ENCODE results near the gene SPAG17. TPM values are rescaled to one million over a fixed set of nuclear protein-coding genes. Genes with fewer than 3 reads are reported as not detected.

Gene SPAG17
- total RNA-seq, 1 experiment from 2014 or later: 0.36 TPM

- Histone ChIP-seq H3K4me1 (ENCODE audit: control insufficient read depth, insufficient read depth, low read length) (no peaks in the 10 kb centered on the region), H3K27ac (ENCODE audit: low read length) (no peak overlapping the region), H3K9me3 (ENCODE audit: control insufficient read depth, insufficient read depth, low read depth, low read length) (no peaks in the 10 kb centered on the region), H3K27me3 (ENCODE audit: control insufficient read depth, insufficient read depth, low read length) (no peaks in the 10 kb centered on the region), H3K4me3 (ENCODE audit: low read depth in 2 of 2, low read length in 2 of 2) (no peak overlapping the region), H3K36me3 (ENCODE audit: control insufficient read depth, insufficient read depth, low read length) (no peaks in the 10 kb centered on the region)
- no TSS peak for BruUV-seq (replicated peaks)
- intact Hi-C loops (cut with micrococcal nuclease; ENCODE audit: unreplicated experiment) (no loop called here), in situ Hi-C loops (cut with HindIII; ENCODE audit: low pct_unique_long_range_greater_than_20kb, low sequenced_read_pairs) (no loop called here)
- CTCF ChIA-PET: no interaction called here
- ATAC-seq: no peak
- POLR2A ChIA-PET: no interaction called here
- DNase-seq (ENCODE audit: low read depth, low spot score): no peak
- TF ChIP-seq TCF7L2 (IDR thresholded peaks at IDR 0.05; ENCODE audit: low read depth, low read length): no peak
- no peak for TF ChIP-seq REST (IDR thresholded peaks at IDR 0.05; ENCODE audit: insufficient read depth in 1 of 2, low read depth in 2 of 2, low read length in 1 of 2)
- TF ChIP-seq SIN3A (IDR thresholded peaks at IDR 0.05; ENCODE audit: borderline replicate concordance, insufficient read depth, low read depth, low read length): no peak
- no peak for TF ChIP-seq CTCF (IDR thresholded peaks at IDR 0.05)
- TF ChIP-seq POLR2AphosphoS5 (IDR thresholded peaks at IDR 0.05; ENCODE audit: low read depth, low read length): no peak
Observed at GRCh38 chr1:118093017-118093416, 92.0 kb downstream of the SPAG17 start.

- POLR2A ChIA-PET: no interaction called here
- no peaks in the 10 kb centered on the region for H3K36me3 ChIP-seq (ENCODE audit: control insufficient read depth, insufficient read depth, low read length)
- ATAC-seq (no peak), DNase-seq (ENCODE audit: low read depth, low spot score) (no peak)
- TF ChIP-seq POLR2AphosphoS5 (IDR thresholded peaks at IDR 0.05; ENCODE audit: low read depth, low read length): no peak
- TF ChIP-seq TCF7L2 (IDR thresholded peaks at IDR 0.05; ENCODE audit: low read depth, low read length): no peak
- no peak for TF ChIP-seq REST (IDR thresholded peaks at IDR 0.05; ENCODE audit: insufficient read depth in 1 of 2, low read depth in 2 of 2, low read length in 1 of 2)
- no peak for TF ChIP-seq SIN3A (IDR thresholded peaks at IDR 0.05; ENCODE audit: borderline replicate concordance, insufficient read depth, low read depth, low read length)
- TF ChIP-seq CTCF (IDR thresholded peaks at IDR 0.05): no peak
- no peaks in the 10 kb centered on the region for H3K27me3 ChIP-seq (ENCODE audit: control insufficient read depth, insufficient read depth, low read length)
- no peak overlapping the region for H3K27ac ChIP-seq (ENCODE audit: low read length)
- H3K4me1 ChIP-seq (ENCODE audit: control insufficient read depth, insufficient read depth, low read length): no peaks in the 10 kb centered on the region
- no TSS peak for BruUV-seq (replicated peaks)
- intact Hi-C loops (cut with micrococcal nuclease; ENCODE audit: unreplicated experiment): no loop called here
- CTCF ChIA-PET: no interaction called here
- H3K9me3 ChIP-seq (ENCODE audit: control insufficient read depth, insufficient read depth, low read depth, low read length): no peaks in the 10 kb centered on the region
- in situ Hi-C loops (cut with HindIII; ENCODE audit: low pct_unique_long_range_greater_than_20kb, low sequenced_read_pairs): no loop called here
- H3K4me3 ChIP-seq (ENCODE audit: low read depth in 2 of 2, low read length in 2 of 2): no peak overlapping the region
Observed at GRCh38 chr1:118090130-118090529, 94.9 kb downstream of the SPAG17 start.
